DND-41 (cell line): ENCODE data around the gene G0S2.

Experiments
- CTCF ChIP-seq: IDR thresholded peaks from 2 replicates; pipeline ENCODE4 v1.5.1; 2012; ENCODE audit warnings: borderline replicate concordance, low read length, moderate library complexity, mild to moderate bottlenecking; ENCODE audit not compliant: poor library complexity, severe bottlenecking; ENCODE audit errors: extremely low read depth
- EZH2 ChIP-seq: IDR thresholded peaks from 3 replicates; pipeline ENCODE4 v1.6.1; 2012; ENCODE audit warnings: borderline replicate concordance, low read depth, mild to moderate bottlenecking, moderate library complexity, low read length, inconsistent platforms; ENCODE audit not compliant: severe bottlenecking

- no peak for TF ChIP-seq CTCF
- TF ChIP-seq EZH2: no peak
Observed at GRCh38 chr1:209635850-209636249, 39.4 kb upstream of the G0S2 start.
